Gastrocnemius medialis (tissue), 4 donors: ENCODE data around the gene PDGFD. TPM values are rescaled to one million over a fixed set of nuclear protein-coding genes. Genes with fewer than 3 reads are reported as not detected.

ENCODE experiments used
- ATAC-seq, 2 donors: fragments of 150-250 bp; one replicate each; pipeline ENCODE4 v1.9.1; 2016
- DNase-seq, 2 donors: peaks; one replicate each; pipeline ENCODE4 v3.0.0-alpha.2; 2019
- H3K27ac ChIP-seq, 4 donors: fragments of 200-600 bp; sonication (generic); 1 replicate in 1 of 4; 2 replicates in 3 of 4; pipeline ENCODE4 v1.5.1; 2016 to 2018; ENCODE audit warnings: mild to moderate bottlenecking in 2 of 4, moderate library complexity in 1 of 4
- H3K27me3 ChIP-seq, 3 donors: fragments of 200-600 bp; sonication (generic) in 2 of 3; 1 replicate in 1 of 3; 2 replicates in 2 of 3; pipeline versions ENCODE4 v1.5.1 to v1.6.0; 2016 to 2019; ENCODE audit warnings: mild to moderate bottlenecking in 1 of 3, moderate library complexity in 1 of 3
- H3K36me3 ChIP-seq, 2 donors: fragments of 200-600 bp; sonication (generic) in 1 of 2; one replicate each; pipeline ENCODE4 v1.5.1; 2017 to 2018
- H3K4me1 ChIP-seq, 2 donors: fragments of 200-600 bp; sonication (generic) in 1 of 2; one replicate each; pipeline ENCODE4 v1.5.1; 2016 to 2017; ENCODE audit warnings: mild to moderate bottlenecking in 2 of 2
- H3K4me3 ChIP-seq, 4 donors: fragments of 200-600 bp; sonication (generic) in 3 of 4; 1 replicate in 1 of 4; 2 replicates in 3 of 4; pipeline ENCODE4 v1.5.1; 2016 to 2019; ENCODE audit warnings: mild to moderate bottlenecking in 2 of 4
- H3K9me3 ChIP-seq, 3 donors: fragments of 200-600 bp; sonication (generic) in 2 of 3; 1 replicate in 1 of 3; 2 replicates in 2 of 3; pipeline ENCODE4 v1.5.1; 2016 to 2019
- POLR2A ChIP-seq, 2 donors: fragments of 450-650 bp; IDR thresholded peaks; one replicate each; pipeline ENCODE4 v1.6.1; 2017; ENCODE audit warnings: antibody characterized with exemption in 2 of 2, mild to moderate bottlenecking in 2 of 2, moderate library complexity in 2 of 2
- in situ Hi-C, 4 donors: fragments of 200-750 bp; cut with MboI; loops; one replicate each; pipeline versions ENCODE4 v1.15.0 to v1.8.0; 2017; ENCODE audit warnings: low sequenced_read_pairs in 4 of 4
- intact Hi-C: fragments of 100-400 bp; cut with DNase I; formaldehyde crosslinking; loops from one replicate; pipeline ENCODE4 v1.15.1; 2023; ENCODE audit warnings: low total_unique reads
- total RNA-seq, 4 donors: library from RNA; depleted of rRNA; stranded (reverse); fragments of >200 nt; gene quantifications; one replicate each; pipeline versions ENCODE4 v1.1.0 to v1.2.3, GENCODE V29; 2016
- TF ChIP-seq, protein P1 (sequence below), 5 experiments: fragments of 450-650 bp in 3 of 5; fragments of 200-600 bp in 2 of 5; sonication (generic) in 2 of 5; IDR thresholded peaks in 4 of 5; conservative IDR thresholded peaks in 1 of 5; 1 replicate in 4 of 5; 2 replicates in 1 of 5; pipeline ENCODE4 v1.5.1; 2016 to 2019; ENCODE audit warnings: antibody characterized with exemption in 5 of 5, mild to moderate bottlenecking in 3 of 5, moderate library complexity in 3 of 5

Gene PDGFD
- total RNA-seq, 4 donors from 2014 or later: 2.2 to 4.0 (median 2.9) TPM

DNA sequence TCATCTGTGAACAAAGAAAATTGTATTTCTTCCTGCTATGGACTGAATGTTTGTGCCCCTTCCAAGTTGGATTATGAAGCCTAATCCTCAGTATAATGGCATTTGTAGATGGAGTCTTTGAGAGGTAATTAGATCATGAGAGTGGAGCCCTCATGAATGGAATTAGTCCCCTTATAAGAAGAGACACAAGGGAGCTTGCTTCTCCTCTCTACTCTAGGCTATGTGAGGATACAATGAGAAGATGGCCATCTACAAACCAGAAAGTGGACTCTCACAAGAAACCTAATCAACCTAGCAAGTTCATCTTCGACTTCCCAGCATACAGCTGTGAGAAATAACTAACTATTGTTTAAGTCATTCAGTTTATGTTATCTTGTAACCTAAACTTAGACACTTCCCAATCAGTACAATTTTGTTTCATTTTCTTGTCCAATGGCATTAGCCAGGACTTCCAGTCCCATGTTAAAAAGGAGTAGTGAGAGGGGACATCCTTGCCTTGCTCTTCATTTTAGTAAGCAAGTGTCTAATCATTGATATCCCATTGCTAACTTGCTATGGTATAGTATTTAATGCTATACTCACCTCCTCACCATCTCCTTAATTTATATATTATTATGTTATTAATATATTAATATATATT is 45.7 kb downstream of the PDGFD start:
- Histone ChIP-seq H3K9me3 (no peaks in the 10 kb centered on the region), H3K27me3 (no peaks in the 10 kb centered on the region), H3K36me3 (no peaks in the 10 kb centered on the region), H3K4me1 (no peaks in the 10 kb centered on the region), H3K4me3 (no peak overlapping the region), H3K27ac (no peak overlapping the region)
- in situ Hi-C loops (no loop called here), intact Hi-C loops (no loop called here)
- DNase-seq (no peak), ATAC-seq (no peak)
- TF ChIP-seq POLR2A (IDR thresholded peaks at IDR 0.05): no peak
- TF ChIP-seq, protein P1, sequence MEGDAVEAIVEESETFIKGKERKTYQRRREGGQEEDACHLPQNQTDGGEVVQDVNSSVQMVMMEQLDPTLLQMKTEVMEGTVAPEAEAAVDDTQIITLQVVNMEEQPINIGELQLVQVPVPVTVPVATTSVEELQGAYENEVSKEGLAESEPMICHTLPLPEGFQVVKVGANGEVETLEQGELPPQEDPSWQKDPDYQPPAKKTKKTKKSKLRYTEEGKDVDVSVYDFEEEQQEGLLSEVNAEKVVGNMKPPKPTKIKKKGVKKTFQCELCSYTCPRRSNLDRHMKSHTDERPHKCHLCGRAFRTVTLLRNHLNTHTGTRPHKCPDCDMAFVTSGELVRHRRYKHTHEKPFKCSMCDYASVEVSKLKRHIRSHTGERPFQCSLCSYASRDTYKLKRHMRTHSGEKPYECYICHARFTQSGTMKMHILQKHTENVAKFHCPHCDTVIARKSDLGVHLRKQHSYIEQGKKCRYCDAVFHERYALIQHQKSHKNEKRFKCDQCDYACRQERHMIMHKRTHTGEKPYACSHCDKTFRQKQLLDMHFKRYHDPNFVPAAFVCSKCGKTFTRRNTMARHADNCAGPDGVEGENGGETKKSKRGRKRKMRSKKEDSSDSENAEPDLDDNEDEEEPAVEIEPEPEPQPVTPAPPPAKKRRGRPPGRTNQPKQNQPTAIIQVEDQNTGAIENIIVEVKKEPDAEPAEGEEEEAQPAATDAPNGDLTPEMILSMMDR (IDR thresholded peaks at IDR 0.05 in 4 of 5, conservative IDR thresholded peaks at IDR 0.05 in 1 of 5): no peak

DNA sequence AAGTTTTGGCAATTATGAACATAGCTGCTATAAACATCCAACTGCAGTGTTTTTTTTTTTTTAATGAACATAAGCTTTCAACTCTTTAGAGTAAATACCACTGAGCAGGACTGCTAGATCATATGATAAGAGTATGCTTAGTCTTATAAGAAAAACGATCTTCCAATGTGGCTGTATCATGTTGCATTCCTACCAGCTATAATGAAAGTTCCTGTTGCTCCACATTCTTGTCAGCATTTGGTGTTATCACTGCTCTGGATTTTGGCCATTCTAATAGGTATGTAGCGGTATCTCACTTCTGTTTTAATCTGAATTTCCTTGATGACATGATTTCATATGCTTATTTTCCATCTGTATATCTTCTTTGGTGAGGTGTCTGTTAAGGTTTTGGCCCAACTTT is 50.4 kb downstream of the PDGFD start:
- H3K9me3 ChIP-seq: no peaks in the 10 kb centered on the region
- no peaks in the 10 kb centered on the region for H3K4me1 ChIP-seq
- in situ Hi-C loops (no loop called here), intact Hi-C loops (no loop called here)
- ATAC-seq (no peak), DNase-seq (no peak)
- no peaks in the 10 kb centered on the region for H3K27me3 ChIP-seq
- no peaks in the 10 kb centered on the region for H3K36me3 ChIP-seq
- H3K27ac ChIP-seq: no peak overlapping the region
- TF ChIP-seq, protein P1 (IDR thresholded peaks at IDR 0.05 in 4 of 5, conservative IDR thresholded peaks at IDR 0.05 in 1 of 5): no peak
- TF ChIP-seq POLR2A (IDR thresholded peaks at IDR 0.05): no peak
- no peak overlapping the region for H3K4me3 ChIP-seq

- no peak for TF ChIP-seq POLR2A (IDR thresholded peaks at IDR 0.05)
- TF ChIP-seq, protein P1 (IDR thresholded peaks at IDR 0.05 in 4 of 5, conservative IDR thresholded peaks at IDR 0.05 in 1 of 5): no peak
- no peak for ATAC-seq
- intact Hi-C loops: no loop called here
Observed at GRCh38 chr11:104106136-104106754, 57.7 kb downstream of the PDGFD start.

DNA sequence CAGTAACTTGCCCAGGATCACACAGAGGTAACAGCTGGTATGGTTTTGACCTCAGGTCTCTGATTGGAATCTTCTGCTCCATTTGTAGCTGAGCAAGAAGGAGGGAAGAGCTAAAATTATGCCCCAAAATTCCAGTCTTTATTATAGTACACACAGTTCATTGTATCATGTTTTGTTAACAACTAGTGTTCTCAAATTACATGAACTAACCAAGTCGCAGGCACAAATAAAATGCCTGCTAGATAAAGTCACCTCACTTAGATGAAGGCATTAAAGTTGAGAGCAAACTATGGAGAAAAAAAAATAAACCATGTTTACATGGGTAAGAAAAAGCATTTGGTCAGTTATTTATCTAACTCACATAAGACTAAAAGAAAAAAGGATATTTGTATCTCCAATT is 58.8 kb downstream of the PDGFD start:
- no peak for TF ChIP-seq POLR2A (IDR thresholded peaks at IDR 0.05)
- TF ChIP-seq, protein P1 (IDR thresholded peaks at IDR 0.05 in 4 of 5, conservative IDR thresholded peaks at IDR 0.05 in 1 of 5): no peak
- Histone ChIP-seq H3K4me3 (no peak overlapping the region), H3K27ac (no peak overlapping the region), H3K9me3 (no peaks in the 10 kb centered on the region), H3K27me3 (no peaks in the 10 kb centered on the region), H3K4me1 (no peaks in the 10 kb centered on the region), H3K36me3 (no peaks in the 10 kb centered on the region)
- DNase-seq: no peak
- ATAC-seq: no peak
- intact Hi-C loops: no loop called here
- in situ Hi-C loops: no loop called here

More at GRCh38 chr11:104106136-104106754, 57.7 kb downstream of the PDGFD start:
- Histone ChIP-seq H3K9me3 (no peaks in the 10 kb centered on the region), H3K27ac (no peak overlapping the region), H3K4me3 (no peak overlapping the region), H3K27me3 (no peaks in the 10 kb centered on the region), H3K4me1 (no peaks in the 10 kb centered on the region), H3K36me3 (no peaks in the 10 kb centered on the region)
- in situ Hi-C loops: no loop called here
- DNase-seq: no peak
